ENCODE results near the gene PLPP3.

Gene PLPP3

DNA sequence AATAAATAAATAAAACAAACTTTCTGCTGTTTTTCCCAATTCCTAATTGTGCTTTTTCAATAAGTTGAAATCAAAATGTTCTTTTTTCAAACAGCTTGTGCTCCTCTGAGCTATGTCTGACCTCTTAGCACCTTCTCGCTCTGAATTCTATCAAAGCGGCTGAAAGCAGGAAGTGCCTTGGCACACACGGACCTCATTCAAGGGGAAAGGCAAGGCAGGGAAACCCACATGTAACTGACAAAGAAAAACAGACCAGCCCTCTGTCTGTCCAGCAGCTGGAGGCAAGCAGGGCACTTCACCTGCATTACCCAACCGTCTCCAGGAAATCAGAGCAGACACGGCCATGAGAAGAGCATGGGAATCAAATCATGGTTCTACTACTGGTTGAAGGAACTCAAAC, 56.7 kb downstream of the PLPP3 start:
- Histone ChIP-seq H3K27me3 (ENCODE audit: insufficient read depth, low read length) (no peaks in the 10 kb centered on the region), H3K4me1 (ENCODE audit: insufficient read depth, low read length) (peaks cover 4% of the 10 kb centered on the region), H3K36me3 (ENCODE audit: insufficient read depth, low read length) (peaks cover 63% of the 10 kb centered on the region), H3K9me3 (ENCODE audit: low read length) (no peaks in the 10 kb centered on the region), H2AFZ (ENCODE audit: low read depth, low read length) (no peak overlapping the region), H3K4me3 (ENCODE audit: low read length) (no peak overlapping the region)

DNA sequence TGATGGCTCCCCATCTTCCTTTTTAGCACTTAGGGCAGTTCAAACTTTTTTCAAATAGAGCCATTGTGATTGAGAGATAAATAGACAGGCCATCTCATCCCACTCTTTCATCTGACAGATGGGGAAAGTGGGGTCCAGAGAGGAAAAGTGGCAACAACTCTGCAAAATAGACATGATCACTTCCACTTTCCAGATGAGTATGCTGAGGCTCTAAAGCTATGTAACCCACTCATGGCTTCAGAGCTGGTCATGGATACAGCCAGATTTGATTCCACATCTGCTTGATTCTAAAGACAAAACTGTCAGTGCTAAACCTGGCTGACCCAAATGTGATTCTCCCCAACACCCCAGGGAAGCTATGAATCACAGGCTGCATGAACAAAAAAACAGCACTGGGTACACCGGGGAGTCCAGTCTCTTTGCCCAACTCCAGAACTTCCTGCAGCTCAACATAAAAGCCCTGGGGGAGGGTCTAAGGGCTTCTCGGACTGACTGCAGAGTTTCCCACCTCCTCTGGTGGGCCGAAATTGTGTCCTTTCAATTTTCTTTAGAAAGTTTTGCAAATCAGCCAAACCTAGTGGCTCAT, 59.3 kb downstream of the PLPP3 start:
- Histone ChIP-seq H3K9me3 (ENCODE audit: low read length) (no peaks in the 10 kb centered on the region), H3K4me3 (ENCODE audit: low read length) (no peak overlapping the region), H3K4me1 (ENCODE audit: insufficient read depth, low read length) (peaks cover 13% of the 10 kb centered on the region), H3K27me3 (ENCODE audit: insufficient read depth, low read length) (no peaks in the 10 kb centered on the region), H3K36me3 (ENCODE audit: insufficient read depth, low read length) (peaks cover 82% of the 10 kb centered on the region), H2AFZ (ENCODE audit: low read depth, low read length) (no peak overlapping the region)

- H3K4me1 ChIP-seq (ENCODE audit: insufficient read depth, low read length) = peaks cover 13% of the 10 kb centered on the region
- H3K36me3 ChIP-seq (ENCODE audit: insufficient read depth, low read length) = peaks cover 74% of the 10 kb centered on the region
- H3K4me3 ChIP-seq (ENCODE audit: low read length) = no peak overlapping the region
- no peak overlapping the region for H2AFZ ChIP-seq (ENCODE audit: low read depth, low read length)
- no peaks in the 10 kb centered on the region for H3K27me3 ChIP-seq (ENCODE audit: insufficient read depth, low read length)
- H3K9me3 ChIP-seq (ENCODE audit: low read length) = no peaks in the 10 kb centered on the region
Measured at GRCh38 chr1:56517404-56518130, 61.8 kb downstream of the PLPP3 start.

DNA sequence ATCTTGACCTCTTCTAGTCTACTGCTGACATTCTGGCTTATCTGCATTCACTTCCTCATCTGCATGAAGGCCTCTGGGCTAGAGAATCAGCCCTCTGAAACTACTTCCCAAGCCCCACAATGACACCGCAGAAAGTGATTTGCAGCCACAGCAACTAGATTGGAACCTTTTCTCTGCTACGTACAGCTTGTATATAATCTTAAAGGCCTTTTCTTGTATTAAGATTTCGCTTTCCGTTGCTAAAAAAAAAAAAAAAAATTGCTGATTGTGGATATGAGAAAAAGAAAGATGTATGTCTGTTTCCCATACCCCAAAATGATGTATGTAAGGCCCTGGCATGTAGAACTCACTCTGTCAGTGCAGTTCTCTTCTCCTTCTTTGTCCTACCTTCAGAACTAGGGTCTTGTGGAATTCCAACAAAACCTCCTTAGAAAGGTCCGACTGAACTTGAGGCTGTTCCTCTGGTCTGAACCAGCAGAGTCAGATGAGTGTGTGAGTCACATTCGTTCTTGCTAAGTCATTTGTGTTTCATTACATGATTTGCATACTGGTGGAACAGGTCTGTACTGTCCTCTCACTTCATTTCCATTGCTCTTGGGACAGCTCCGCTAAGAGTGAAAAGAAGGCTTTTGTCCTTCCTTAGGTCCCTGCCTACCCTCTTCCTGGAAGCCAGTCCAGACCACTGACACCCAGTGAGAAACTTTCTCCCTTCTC, 62.7 kb downstream of the PLPP3 start:
- H3K4me1 ChIP-seq (ENCODE audit: insufficient read depth, low read length) = peaks cover 16% of the 10 kb centered on the region
- H3K27me3 ChIP-seq (ENCODE audit: insufficient read depth, low read length) = no peaks in the 10 kb centered on the region
- peaks cover 72% of the 10 kb centered on the region for H3K36me3 ChIP-seq (ENCODE audit: insufficient read depth, low read length)
- no peak overlapping the region for H3K4me3 ChIP-seq (ENCODE audit: low read length)
- H2AFZ ChIP-seq (ENCODE audit: low read depth, low read length) = no peak overlapping the region
- H3K9me3 ChIP-seq (ENCODE audit: low read length) = no peaks in the 10 kb centered on the region

DNA sequence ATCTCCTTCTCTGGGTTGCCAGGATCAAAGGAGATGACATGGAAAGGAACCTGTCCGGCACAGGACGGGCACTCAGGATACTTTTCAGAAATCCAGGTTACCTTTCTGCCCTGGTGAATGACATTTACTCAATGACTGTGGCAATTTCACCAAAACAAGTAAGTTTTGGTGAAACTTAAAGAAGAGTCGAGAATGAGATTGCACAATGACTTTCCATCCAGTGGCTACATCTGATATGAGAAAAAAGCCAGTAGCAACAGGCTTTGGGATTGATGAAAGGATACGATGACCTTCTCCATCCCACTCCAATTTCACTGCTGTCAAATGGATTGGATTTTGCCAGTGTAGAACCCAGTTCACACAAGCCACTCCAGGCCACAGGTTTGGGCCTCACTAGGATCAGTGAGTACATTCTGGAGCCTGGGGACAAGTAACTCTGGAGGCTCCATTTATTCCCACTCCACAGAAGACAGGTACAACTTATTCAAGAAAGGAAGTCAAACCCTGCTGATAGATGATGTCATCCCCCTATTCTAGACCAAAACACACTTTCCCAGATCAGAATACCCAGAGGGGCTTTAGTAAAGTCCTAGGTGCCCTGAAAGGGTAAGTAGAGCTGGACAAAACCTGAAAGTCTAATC, 63.3 kb downstream of the PLPP3 start:
- Histone ChIP-seq H2AFZ (ENCODE audit: low read depth, low read length) (no peak overlapping the region), H3K4me1 (ENCODE audit: insufficient read depth, low read length) (peaks cover 23% of the 10 kb centered on the region), H3K4me3 (ENCODE audit: low read length) (no peak overlapping the region), H3K27me3 (ENCODE audit: insufficient read depth, low read length) (no peaks in the 10 kb centered on the region), H3K9me3 (ENCODE audit: low read length) (no peaks in the 10 kb centered on the region), H3K36me3 (ENCODE audit: insufficient read depth, low read length) (peaks cover 75% of the 10 kb centered on the region)

- H3K36me3 ChIP-seq (ENCODE audit: insufficient read depth, low read length) = peaks cover 83% of the 10 kb centered on the region
- H3K4me1 ChIP-seq (ENCODE audit: insufficient read depth, low read length) = peaks cover 36% of the 10 kb centered on the region
- no peaks in the 10 kb centered on the region for H3K9me3 ChIP-seq (ENCODE audit: low read length)
- no peak overlapping the region for H3K4me3 ChIP-seq (ENCODE audit: low read length)
- H2AFZ ChIP-seq (ENCODE audit: low read depth, low read length) = no peak overlapping the region
- H3K27me3 ChIP-seq (ENCODE audit: insufficient read depth, low read length) = no peaks in the 10 kb centered on the region
Measured at GRCh38 chr1:56512724-56513494, 66.5 kb downstream of the PLPP3 start.

GRCh38 chr1:56511766-56512165, 67.6 kb downstream of the PLPP3 start:
- Histone ChIP-seq H3K4me3 (ENCODE audit: low read length) (no peak overlapping the region), H3K27me3 (ENCODE audit: insufficient read depth, low read length) (no peaks in the 10 kb centered on the region), H3K9me3 (ENCODE audit: low read length) (no peaks in the 10 kb centered on the region), H2AFZ (ENCODE audit: low read depth, low read length) (no peak overlapping the region), H3K36me3 (ENCODE audit: insufficient read depth, low read length) (peaks cover 83% of the 10 kb centered on the region), H3K4me1 (ENCODE audit: insufficient read depth, low read length) (peaks cover 30% of the 10 kb centered on the region)

DNA sequence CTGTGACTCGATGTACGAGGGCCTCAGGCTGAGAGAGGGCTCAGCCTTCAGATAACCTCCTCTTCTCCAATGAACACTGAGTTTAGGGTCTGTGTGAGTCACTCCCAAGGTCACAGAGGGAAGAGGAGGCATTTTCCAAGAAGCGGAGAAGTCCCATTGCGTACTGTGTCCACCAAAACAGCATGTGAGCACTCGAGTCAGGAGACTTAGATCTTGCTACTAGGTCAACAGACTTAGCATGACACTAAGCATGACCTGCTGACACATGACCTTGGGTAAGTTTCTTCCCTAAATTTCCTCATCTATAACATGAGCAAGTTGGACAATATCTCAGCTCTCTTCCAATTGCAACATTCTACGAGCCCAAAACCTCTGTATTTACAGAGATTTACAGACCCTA, 68.0 kb downstream of the PLPP3 start:
- peaks cover 82% of the 10 kb centered on the region for H3K36me3 ChIP-seq (ENCODE audit: insufficient read depth, low read length)
- H3K4me1 ChIP-seq (ENCODE audit: insufficient read depth, low read length) = peaks cover 30% of the 10 kb centered on the region
- H3K27me3 ChIP-seq (ENCODE audit: insufficient read depth, low read length) = no peaks in the 10 kb centered on the region

DNA sequence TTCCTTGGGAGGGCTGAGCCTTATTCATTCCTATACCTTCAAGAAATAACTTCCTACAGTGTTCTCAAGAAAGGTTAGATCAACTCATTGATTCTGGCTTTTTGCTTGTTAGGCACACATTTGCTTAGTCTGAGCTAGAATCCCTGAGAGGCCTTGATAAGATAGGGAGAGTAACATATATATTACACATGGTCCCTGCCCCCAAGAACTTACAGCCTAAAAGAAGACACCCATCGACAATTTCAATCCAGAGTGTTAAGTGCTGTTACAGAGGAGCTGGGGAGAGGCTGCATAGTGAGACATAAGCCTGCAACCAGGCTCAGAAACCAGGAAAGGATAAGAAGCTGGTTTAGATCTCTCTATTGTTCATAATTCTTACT, 68.7 kb downstream of the PLPP3 start:
- H3K4me1 ChIP-seq (ENCODE audit: insufficient read depth, low read length) = peaks cover 32% of the 10 kb centered on the region
- H2AFZ ChIP-seq (ENCODE audit: low read depth, low read length) = no peak overlapping the region
- H3K4me3 ChIP-seq (ENCODE audit: low read length) = no peak overlapping the region
- peaks cover 83% of the 10 kb centered on the region for H3K36me3 ChIP-seq (ENCODE audit: insufficient read depth, low read length)
- no peaks in the 10 kb centered on the region for H3K9me3 ChIP-seq (ENCODE audit: low read length)
- no peaks in the 10 kb centered on the region for H3K27me3 ChIP-seq (ENCODE audit: insufficient read depth, low read length)

More for the DNA sequence above, 68.0 kb downstream of the PLPP3 start:
- H3K9me3 ChIP-seq (ENCODE audit: low read length) = no peaks in the 10 kb centered on the region
- H3K4me3 ChIP-seq (ENCODE audit: low read length) = no peak overlapping the region
- no peak overlapping the region for H2AFZ ChIP-seq (ENCODE audit: low read depth, low read length)

GRCh38 chr1:56509713-56510641, 69.4 kb downstream of the PLPP3 start:
- H3K9me3 ChIP-seq (ENCODE audit: low read length) = no peaks in the 10 kb centered on the region
- no peaks in the 10 kb centered on the region for H3K27me3 ChIP-seq (ENCODE audit: insufficient read depth, low read length)
- no peak overlapping the region for H2AFZ ChIP-seq (ENCODE audit: low read depth, low read length)
- H3K4me3 ChIP-seq (ENCODE audit: low read length) = no peak overlapping the region
- peaks cover 32% of the 10 kb centered on the region for H3K4me1 ChIP-seq (ENCODE audit: insufficient read depth, low read length)
- peaks cover 85% of the 10 kb centered on the region for H3K36me3 ChIP-seq (ENCODE audit: insufficient read depth, low read length)

GRCh38 chr1:56508523-56508983, 70.8 kb downstream of the PLPP3 start:
- Histone ChIP-seq H3K4me1 (ENCODE audit: insufficient read depth, low read length) (peaks cover 32% of the 10 kb centered on the region), H3K36me3 (ENCODE audit: insufficient read depth, low read length) (peaks cover 92% of the 10 kb centered on the region), H3K27me3 (ENCODE audit: insufficient read depth, low read length) (no peaks in the 10 kb centered on the region), H3K9me3 (ENCODE audit: low read length) (no peaks in the 10 kb centered on the region), H3K4me3 (ENCODE audit: low read length) (no peak overlapping the region), H2AFZ (ENCODE audit: low read depth, low read length) (no peak overlapping the region)

All from neuron (in vitro differentiated cells).